Thyroid gland (tissue), 4 donors: Measurements from ENCODE around the gene CX3CL1. TPM values are rescaled to one million over a fixed set of nuclear protein-coding genes. Genes with fewer than 3 reads are reported as not detected.

Source experiments
- DNase-seq, 2 donors: peaks; one replicate each; pipeline ENCODE4 v3.0.0-alpha.2; 2019
- H3K27ac ChIP-seq, 3 donors: fragments of 200-600 bp; sonication (generic); 1 replicate in 2 of 3; 2 replicates in 1 of 3; pipeline ENCODE4 v1.5.1; 2016 to 2019; ENCODE audit warnings: mild to moderate bottlenecking in 1 of 3, moderate library complexity in 1 of 3
- H3K27me3 ChIP-seq: fragments of 200-600 bp; sonication (generic); one replicate; pipeline ENCODE4 v1.5.1; 2019
- H3K36me3 ChIP-seq, 2 donors: fragments of 200-600 bp; sonication (generic); one replicate each; pipeline ENCODE4 v1.5.1; 2016 to 2019
- H3K4me1 ChIP-seq, 2 donors: fragments of 200-600 bp; sonication (generic); one replicate each; pipeline ENCODE4 v1.5.1; 2017 to 2019
- H3K4me3 ChIP-seq, 3 donors: fragments of 200-600 bp; sonication (generic); replicated peaks in 1 of 3; 1 replicate in 2 of 3; 2 replicates in 1 of 3; pipeline ENCODE4 v1.5.1; 2016; ENCODE audit warnings: mild to moderate bottlenecking in 1 of 3
- H3K9me3 ChIP-seq: fragments of 200-600 bp; sonication (generic); one replicate; pipeline ENCODE4 v1.5.1; 2017
- CTCF ChIP-seq, 6 experiments: fragments of 200-600 bp in 3 of 6; fragments of 450-650 bp in 3 of 6; sonication (generic) in 3 of 6; IDR thresholded peaks; one replicate each; pipeline ENCODE4 v1.5.1; 2016 to 2019; ENCODE audit warnings: antibody characterized with exemption in 6 of 6, mild to moderate bottlenecking in 2 of 6, inconsistent platforms in 1 of 6, moderate library complexity in 1 of 6
- POLR2A ChIP-seq, 2 donors: fragments of 450-650 bp; IDR thresholded peaks; one replicate each; pipeline ENCODE4 v1.6.1; 2017; ENCODE audit warnings: antibody characterized with exemption in 2 of 2, mild to moderate bottlenecking in 2 of 2, moderate library complexity in 1 of 2
- WGBS, 2 donors: methylation state at CpG; one replicate each; pipeline ENCODE4 v1.1.5; 2017; 5-methylcytosine and 5-hydroxymethylcytosine counted together
- intact Hi-C: fragments of 100-400 bp; cut with DNase I; formaldehyde crosslinking; loops from one replicate; pipeline ENCODE4 v1.15.1; 2023
- total RNA-seq, 4 donors: library from RNA; depleted of rRNA; stranded (reverse); fragments of >200 nt; gene quantifications; one replicate each; pipeline ENCODE4 v1.2.3, GENCODE V29; 2016

Gene CX3CL1
- total RNA-seq, 4 donors from 2014 or later = 3.3 to 12.6 (median 10.9) TPM

- no peak overlapping the region for H3K27ac ChIP-seq
- TF ChIP-seq POLR2A (IDR thresholded peaks at IDR 0.05) = no peak
- TF ChIP-seq CTCF (IDR thresholded peaks at IDR 0.05) = no peak
- intact Hi-C loops = no loop called here
Measured at GRCh38 chr16:57387598-57388354, 15.5 kb downstream of the CX3CL1 start.

GRCh38 chr16:57388359-57389086 lies 16.2 kb downstream of the CX3CL1 start:
- H3K27me3 ChIP-seq = no peaks in the 10 kb centered on the region

More at GRCh38 chr16:57387598-57388354, 15.5 kb downstream of the CX3CL1 start:
- no peak for DNase-seq
- Histone ChIP-seq H3K36me3 (peaks cover 0 to 1% of the 10 kb centered on the region in 2 donors), H3K27me3 (no peaks in the 10 kb centered on the region), H3K4me1 (peaks cover 0 to 16% of the 10 kb centered on the region in 2 donors), H3K9me3 (no peaks in the 10 kb centered on the region), H3K4me3 (no peak overlapping the region)
- WGBS, 2 donors = 81 to 85% methylated on average over 3 of the region's 3 CpGs

GRCh38 chr16:57389087-57389468 lies 16.8 kb downstream of the CX3CL1 start:
- H3K4me1 ChIP-seq = peaks cover 0 to 11% of the 10 kb centered on the region in 2 donors
- no peak for DNase-seq
- H3K9me3 ChIP-seq = no peaks in the 10 kb centered on the region
- H3K36me3 ChIP-seq = no peaks in the 10 kb centered on the region
- intact Hi-C loops = no loop called here
- no peak overlapping the region for H3K4me3 ChIP-seq
- TF ChIP-seq CTCF (IDR thresholded peaks at IDR 0.05) (no peak), POLR2A (IDR thresholded peaks at IDR 0.05) (no peak)
- no peaks in the 10 kb centered on the region for H3K27me3 ChIP-seq
- WGBS, 2 donors = 92% methylated on average over 3 of the region's 3 CpGs
- H3K27ac ChIP-seq = no peak overlapping the region

More at GRCh38 chr16:57388359-57389086, 16.2 kb downstream of the CX3CL1 start:
- Histone ChIP-seq H3K4me1 (peaks cover 0 to 16% of the 10 kb centered on the region in 2 donors), H3K9me3 (no peaks in the 10 kb centered on the region), H3K4me3 (no peak overlapping the region), H3K27ac (no peak overlapping the region), H3K36me3 (no peaks in the 10 kb centered on the region)
- TF ChIP-seq POLR2A (IDR thresholded peaks at IDR 0.05) = no peak
- no peak for TF ChIP-seq CTCF (IDR thresholded peaks at IDR 0.05)
- 73 to 74% methylated on average over 7 of the region's 7 CpGs for WGBS, 2 donors
- DNase-seq = no peak
- intact Hi-C loops = no loop called here

GRCh38 chr16:57390636-57391295 lies 18.5 kb downstream of the CX3CL1 start:
- Histone ChIP-seq H3K27me3 (no peaks in the 10 kb centered on the region), H3K4me3 (no peak overlapping the region), H3K36me3 (no peaks in the 10 kb centered on the region), H3K27ac (no peak overlapping the region), H3K9me3 (no peaks in the 10 kb centered on the region), H3K4me1 (peaks cover 0 to 7% of the 10 kb centered on the region in 2 donors)
- WGBS, 2 donors = 68 to 72% methylated on average over 5 of the region's 5 CpGs
- no peak for DNase-seq
- TF ChIP-seq POLR2A (IDR thresholded peaks at IDR 0.05) (no peak), CTCF (IDR thresholded peaks at IDR 0.05) (no peak)
- intact Hi-C loops = no loop called here
